Left renal cortex interstitium (tissue), 4 donors: Measurements from ENCODE around the gene METTL6. TPM values are rescaled to one million over a fixed set of nuclear protein-coding genes. Genes with fewer than 3 reads are reported as not detected.
"Not testable (repeated sequence)": the region's sequence is repeated elsewhere in the genome, so short reads cannot be mapped to it uniquely, and the experiment has no call there.

Experiments
- DNase-seq, 4 donors: peaks; one replicate each; pipeline ENCODE4 v3.0.0-alpha.2; 2013; ENCODE audit warnings: low read depth in 4 of 4, low spot score in 2 of 4, missing footprints in 1 of 4
- polyA plus RNA-seq, 4 donors: library from polyadenylated mRNA; unstranded; fragments of 120-200 nt; gene quantifications; one replicate each; pipeline ENCODE4 v1.2.1, GENCODE V29; 2013; ENCODE audit not compliant: insufficient read length in 4 of 4

METTL6 gene
- polyA plus RNA-seq, 4 donors, result 22.8 to 28.5 (median 28.0) TPM

- DNase-seq, result peak in 1 of 4 donors; percentile 51
Measured at GRCh38 chr3:15405448-15406050, 21.8 kb downstream of the METTL6 start.

GRCh38 chr3:15404767-15405166 lies 22.6 kb downstream of the METTL6 start:
- DNase-seq, result no peak

- DNase-seq, result no peak
Measured at GRCh38 chr3:15403965-15404364, 23.4 kb downstream of the METTL6 start.

GRCh38 chr3:15403495-15403894 lies 23.8 kb downstream of the METTL6 start:
- DNase-seq, result no peak

- DNase-seq, result no peak
Measured at GRCh38 chr3:15401936-15402335, 25.4 kb downstream of the METTL6 start.

- DNase-seq, result no peak
Measured at GRCh38 chr3:15399970-15400369, 27.4 kb downstream of the METTL6 start.

GRCh38 chr3:15398731-15399133 lies 28.6 kb downstream of the METTL6 start:
- peak in 1 of 4 donors; percentile 8 for DNase-seq

- DNase-seq, result not testable (repeated sequence)
Measured at GRCh38 chr3:15393252-15393651, 34.1 kb downstream of the METTL6 start.

- DNase-seq, result no peak
Measured at GRCh38 chr3:15391007-15391406, 36.3 kb downstream of the METTL6 start.

- DNase-seq, result no peak
Measured at GRCh38 chr3:15390460-15390859, 36.9 kb downstream of the METTL6 start.

- DNase-seq, result not testable (repeated sequence)
Measured at GRCh38 chr3:15388335-15388734, 39.0 kb downstream of the METTL6 start.

- no peak for DNase-seq
Measured at GRCh38 chr3:15387735-15388134, 39.6 kb downstream of the METTL6 start.

GRCh38 chr3:15387171-15387581 lies 40.2 kb downstream of the METTL6 start:
- DNase-seq, result no peak

- DNase-seq, result not testable (repeated sequence)
Measured at GRCh38 chr3:15386654-15386955, 40.7 kb downstream of the METTL6 start.

- no peak for DNase-seq
Measured at GRCh38 chr3:15385901-15386653, 41.3 kb downstream of the METTL6 start.

GRCh38 chr3:15385238-15385695 lies 42.1 kb downstream of the METTL6 start:
- DNase-seq, result not testable (repeated sequence)

GRCh38 chr3:15384510-15385237 lies 42.7 kb downstream of the METTL6 start:
- DNase-seq, result no peak

- DNase-seq, result no peak
Measured at GRCh38 chr3:15382405-15382923, 44.9 kb downstream of the METTL6 start.

- DNase-seq, result no peak
Measured at GRCh38 chr3:15380980-15381890, 46.1 kb downstream of the METTL6 start.
